Mesothelial cell of epicardium (in vitro differentiated cells): ENCODE data around the gene TRIM40. TPM values are rescaled to one million over a fixed set of nuclear protein-coding genes. Genes with fewer than 3 reads are reported as not detected.

Experiments
- DNase-seq, 2 experiments: peaks; one replicate each; pipeline ENCODE4 v3.0.0; 2021; ENCODE audit warnings: low spot score in 2 of 2; ENCODE audit not compliant: unreplicated experiment in 2 of 2
- H3K27ac Mint-ChIP-seq: 2 replicates; pipeline ENCODE4 v1.8.0; 2021; ENCODE audit warnings: mixed read lengths
- H3K27me3 Mint-ChIP-seq: 2 replicates; pipeline ENCODE4 v1.8.0; 2021; ENCODE audit warnings: low read depth, mixed read lengths
- H3K36me3 Mint-ChIP-seq: 2 replicates; pipeline ENCODE4 v1.8.0; 2021; ENCODE audit warnings: mixed read lengths
- H3K4me1 Mint-ChIP-seq: 2 replicates; pipeline ENCODE4 v1.8.0; 2021; ENCODE audit warnings: mixed read lengths
- H3K4me3 Mint-ChIP-seq: 2 replicates; pipeline ENCODE4 v1.8.0; 2021; ENCODE audit warnings: mild to moderate bottlenecking, moderate library complexity, mixed read lengths
- H3K9me3 Mint-ChIP-seq: 2 replicates; pipeline ENCODE4 v1.8.0; 2021; ENCODE audit warnings: mixed read lengths
- CTCF ChIP-seq: fragments of 200-600 bp; sonication (generic); IDR thresholded peaks from one replicate; pipeline ENCODE4 v1.5.0; 2021; ENCODE audit warnings: antibody characterized with exemption; ENCODE audit not compliant: unreplicated experiment
- total RNA-seq: library from RNA; stranded (reverse); gene quantifications from 3 replicates; pipeline ENCODE4 v1.2.1, GENCODE V29; 2021

The TRIM40 gene
- total RNA-seq, 1 donor from 2014 or later = not detected

DNA sequence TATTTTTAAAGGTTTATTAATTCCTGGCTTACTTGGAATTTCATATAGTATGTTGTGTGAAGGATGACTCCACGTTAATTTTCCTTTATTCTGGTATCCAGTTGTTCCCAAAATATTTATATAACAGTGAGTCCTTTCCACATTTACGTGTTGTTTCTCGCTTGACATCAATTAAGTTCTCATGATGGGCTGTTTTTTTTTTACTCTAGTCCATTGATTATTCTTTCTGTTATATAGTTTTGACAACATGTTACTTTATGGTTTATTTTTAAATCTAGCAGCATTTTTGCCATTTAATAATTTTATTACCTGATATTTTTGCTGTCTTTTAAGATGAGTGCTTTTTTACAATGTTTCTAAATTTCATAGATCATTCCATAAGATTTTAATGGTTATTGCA is 6.7 kb downstream of the TRIM40 start:
- Mint-ChIP-seq H3K4me1 (no peaks in the 10 kb centered on the region), H3K4me3 (no peak overlapping the region), H3K9me3 (no peaks in the 10 kb centered on the region), H3K36me3 (no peaks in the 10 kb centered on the region), H3K27ac (no peak overlapping the region), H3K27me3 (peaks cover 86% of the 10 kb centered on the region)
- DNase-seq = no peak
- TF ChIP-seq CTCF = no peak

DNA sequence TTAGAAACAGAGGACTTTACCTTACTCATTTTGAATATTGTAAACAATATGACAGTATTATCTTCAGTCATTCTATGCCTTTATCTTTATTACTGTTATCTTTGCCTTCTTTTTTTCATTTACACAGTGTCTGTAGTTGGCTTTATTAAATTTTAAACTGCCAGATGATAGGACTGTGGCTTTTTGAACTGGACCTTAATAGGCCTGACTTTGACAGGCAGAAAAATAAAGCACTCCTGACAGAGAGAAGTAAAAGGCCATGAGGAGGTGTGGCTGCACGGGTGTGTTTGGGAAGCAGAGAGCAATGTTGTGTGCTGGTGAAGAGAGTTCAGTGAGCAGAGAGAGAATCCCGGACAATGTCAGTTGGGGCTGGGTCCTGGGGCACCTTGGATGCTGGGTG is 7.8 kb downstream of the TRIM40 start:
- H3K36me3 Mint-ChIP-seq = no peaks in the 10 kb centered on the region
- no peaks in the 10 kb centered on the region for H3K9me3 Mint-ChIP-seq
- H3K4me1 Mint-ChIP-seq = no peaks in the 10 kb centered on the region
- H3K4me3 Mint-ChIP-seq = no peak overlapping the region
- peaks cover 84% of the 10 kb centered on the region for H3K27me3 Mint-ChIP-seq
- no peak for DNase-seq
- H3K27ac Mint-ChIP-seq = no peak overlapping the region
- no peak for TF ChIP-seq CTCF

- no peak overlapping the region for H3K27ac Mint-ChIP-seq
- no peaks in the 10 kb centered on the region for H3K9me3 Mint-ChIP-seq
- no peak for DNase-seq
- no peak overlapping the region for H3K4me3 Mint-ChIP-seq
- peaks cover 79% of the 10 kb centered on the region for H3K27me3 Mint-ChIP-seq
- no peaks in the 10 kb centered on the region for H3K4me1 Mint-ChIP-seq
- no peaks in the 10 kb centered on the region for H3K36me3 Mint-ChIP-seq
- no peak for TF ChIP-seq CTCF
Observed at GRCh38 chr6:30144811-30145210, 8.9 kb downstream of the TRIM40 start.

DNA sequence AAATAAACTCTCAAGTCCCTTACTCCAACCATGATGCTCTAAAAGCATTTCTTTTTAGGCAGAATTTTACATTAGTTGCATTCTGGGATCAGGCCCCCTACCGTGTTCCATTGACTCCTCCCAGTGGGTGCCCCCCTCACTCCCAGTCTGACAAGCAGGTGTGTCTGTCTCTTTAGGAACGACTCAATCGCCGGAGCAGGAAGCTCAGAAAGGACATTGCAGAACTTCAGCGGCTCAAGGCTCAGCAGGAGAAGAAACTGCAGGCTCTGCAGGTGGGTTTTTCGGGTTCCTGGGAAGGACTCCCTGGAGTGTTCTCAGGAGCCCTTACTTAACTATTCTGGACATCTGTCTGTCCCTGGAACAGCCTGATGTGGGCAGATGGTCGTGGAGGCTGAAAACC is 9.9 kb downstream of the TRIM40 start:
- Mint-ChIP-seq H3K4me1 (no peaks in the 10 kb centered on the region), H3K36me3 (no peaks in the 10 kb centered on the region), H3K9me3 (no peaks in the 10 kb centered on the region), H3K27ac (no peak overlapping the region), H3K4me3 (no peak overlapping the region), H3K27me3 (peaks cover 78% of the 10 kb centered on the region)
- no peak for TF ChIP-seq CTCF
- no peak for DNase-seq

- Mint-ChIP-seq H3K4me3 (no peak overlapping the region), H3K27ac (no peak overlapping the region), H3K27me3 (peaks cover 74% of the 10 kb centered on the region), H3K36me3 (no peaks in the 10 kb centered on the region), H3K4me1 (no peaks in the 10 kb centered on the region), H3K9me3 (no peaks in the 10 kb centered on the region)
- no peak for TF ChIP-seq CTCF
- DNase-seq = no peak
Observed at GRCh38 chr6:30147096-30147495, 11.2 kb downstream of the TRIM40 start.

GRCh38 chr6:30149234-30149633 is 13.3 kb downstream of the TRIM40 start:
- no peak overlapping the region for H3K4me3 Mint-ChIP-seq
- H3K9me3 Mint-ChIP-seq = no peaks in the 10 kb centered on the region
- H3K27ac Mint-ChIP-seq = no peak overlapping the region
- TF ChIP-seq CTCF = no peak
- H3K36me3 Mint-ChIP-seq = no peaks in the 10 kb centered on the region
- no peak for DNase-seq
- peaks cover 77% of the 10 kb centered on the region for H3K27me3 Mint-ChIP-seq
- H3K4me1 Mint-ChIP-seq = no peaks in the 10 kb centered on the region
